Measurements from ENCODE around the gene C12orf56.
"Not testable (repeated sequence)": the region's sequence is repeated elsewhere in the genome, so short reads cannot be mapped to it uniquely, and the experiment has no call there.

The C12orf56 gene

DNA sequence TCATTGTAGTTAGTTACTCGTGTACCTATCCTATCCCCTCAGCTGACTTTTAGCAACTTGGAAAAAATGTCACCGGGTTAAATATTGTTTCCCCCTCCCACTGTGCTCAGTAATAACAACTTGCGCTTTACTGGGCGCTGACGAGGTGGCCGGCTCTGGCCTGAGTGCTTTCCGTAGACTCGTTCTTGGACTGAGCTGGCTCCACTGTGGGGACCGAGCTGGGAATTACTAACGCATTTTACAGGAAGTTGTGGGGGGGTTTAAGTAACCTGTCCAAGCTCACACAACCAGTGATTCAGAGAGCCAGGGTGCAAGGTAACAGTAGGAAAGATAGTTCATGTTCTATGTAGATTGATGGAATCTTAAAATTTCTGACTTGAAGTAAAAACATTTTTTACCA, 86.0 kb downstream of the C12orf56 start:
- no peak for DNase-seq (ENCODE audit: low read depth in 2 of 2)

DNA sequence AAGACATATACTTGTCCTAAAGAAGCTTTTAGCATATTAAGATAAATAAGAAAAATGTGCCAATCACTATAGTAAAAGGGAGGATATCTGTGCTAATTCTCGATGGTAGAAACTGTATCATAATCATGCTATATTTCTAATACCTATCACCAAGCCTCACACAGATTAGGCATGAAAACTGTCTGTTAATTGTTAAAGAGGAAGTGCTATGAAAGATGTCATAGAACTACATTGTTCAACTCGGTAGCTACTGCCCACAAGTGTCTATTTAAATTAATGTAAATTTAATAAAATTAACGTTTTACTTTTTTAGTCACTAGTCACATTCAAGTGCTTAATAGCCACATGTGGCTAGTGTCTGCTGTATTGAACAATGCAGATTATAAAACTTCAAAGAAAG, 90.9 kb downstream of the C12orf56 start:
- DNase-seq (ENCODE audit: low read depth in 2 of 2), result no peak

DNA sequence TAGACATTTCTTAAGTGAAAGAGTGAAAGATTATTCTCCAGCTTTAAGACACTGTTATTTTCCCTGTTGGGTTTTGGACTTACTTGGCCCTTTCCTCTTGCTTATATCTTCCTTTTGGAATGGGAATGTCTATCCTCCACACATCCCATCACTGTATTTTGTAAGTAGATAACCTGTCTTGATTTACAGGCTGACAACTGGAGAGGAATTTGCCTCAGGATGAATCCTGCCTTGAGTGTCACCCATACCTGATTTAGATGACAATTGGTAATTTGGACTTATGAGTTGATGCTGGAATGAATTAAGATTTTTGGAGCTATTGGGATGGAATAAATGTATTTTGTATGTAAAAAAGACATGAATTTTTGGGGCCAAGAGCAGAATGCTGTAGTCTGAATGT, 94.3 kb downstream of the C12orf56 start:
- no peak for DNase-seq (ENCODE audit: low read depth in 2 of 2)

DNA sequence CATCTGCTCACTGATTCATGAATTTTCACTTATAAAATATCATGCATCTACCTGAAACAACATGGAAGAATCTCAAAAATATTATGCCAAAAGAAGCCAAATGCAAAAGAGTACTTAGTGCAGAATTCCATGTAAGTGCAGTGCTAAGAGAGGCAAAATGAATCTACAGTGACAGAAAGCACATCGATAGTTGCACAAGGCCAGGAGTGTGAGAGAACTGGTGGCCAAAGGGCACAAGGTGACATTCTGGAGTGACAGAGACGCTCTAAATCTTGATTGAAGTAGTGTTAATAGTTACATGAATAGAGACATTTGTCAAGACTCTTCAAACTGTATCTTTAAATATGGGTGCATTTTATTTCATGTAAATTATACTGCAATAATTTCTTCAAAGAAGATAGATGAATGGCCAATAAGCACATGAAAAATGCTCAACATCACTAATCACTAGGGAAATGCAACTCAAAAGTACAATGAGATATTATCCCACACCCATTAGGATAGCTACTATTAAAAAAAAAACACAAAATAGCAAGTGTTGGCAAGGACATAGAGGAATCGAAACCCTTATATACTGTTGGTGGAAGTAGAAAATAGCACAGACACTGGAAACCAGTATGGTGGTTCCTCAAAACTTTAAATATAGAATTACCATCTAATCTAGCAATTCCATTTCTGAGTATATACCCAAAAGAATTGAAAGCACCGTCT, 96.7 kb downstream of the C12orf56 start:
- no peak for DNase-seq (ENCODE audit: low read depth in 2 of 2)

DNA sequence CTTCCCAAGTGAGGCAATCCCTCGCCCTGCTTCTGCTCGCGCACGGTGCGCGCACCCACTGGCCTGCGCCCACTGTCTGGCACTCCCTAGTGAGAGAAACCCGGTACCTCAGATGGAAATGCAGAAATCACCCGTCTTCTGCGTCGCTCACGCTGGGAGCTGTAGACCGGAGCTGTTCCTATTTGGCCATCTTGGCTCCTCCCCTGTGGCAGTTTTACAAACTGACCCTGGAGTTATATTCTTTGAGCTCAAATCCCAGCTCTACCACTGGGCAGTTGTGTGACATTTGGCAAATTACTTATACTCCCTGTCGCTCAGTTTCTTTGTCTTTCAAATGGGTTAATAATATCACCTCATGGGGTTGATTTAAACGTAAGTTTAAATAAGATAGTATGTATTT, 97.4 kb downstream of the C12orf56 start:
- not testable (repeated sequence) for DNase-seq (ENCODE audit: low read depth in 2 of 2)

DNA sequence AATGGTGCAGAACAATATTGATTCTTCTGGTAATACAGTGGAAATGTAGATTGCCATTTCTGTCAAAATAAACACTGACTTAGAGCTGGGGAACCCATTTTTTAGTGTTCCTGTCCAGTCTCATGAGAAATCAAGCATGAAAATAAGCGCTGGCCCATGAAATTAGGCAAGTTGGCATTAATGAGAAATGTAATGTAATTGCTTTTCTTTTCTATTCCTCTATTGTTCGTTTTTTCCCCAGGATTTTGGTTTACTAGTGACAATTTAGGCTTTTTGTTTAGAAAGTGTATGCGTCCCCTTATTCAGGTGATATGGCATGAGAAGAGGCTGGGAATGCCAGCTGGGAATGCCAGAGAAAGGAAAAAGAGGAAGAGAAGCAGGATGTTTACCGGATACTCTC, 104.0 kb downstream of the C12orf56 start:
- DNase-seq (ENCODE audit: low read depth in 2 of 2), result no peak

DNA sequence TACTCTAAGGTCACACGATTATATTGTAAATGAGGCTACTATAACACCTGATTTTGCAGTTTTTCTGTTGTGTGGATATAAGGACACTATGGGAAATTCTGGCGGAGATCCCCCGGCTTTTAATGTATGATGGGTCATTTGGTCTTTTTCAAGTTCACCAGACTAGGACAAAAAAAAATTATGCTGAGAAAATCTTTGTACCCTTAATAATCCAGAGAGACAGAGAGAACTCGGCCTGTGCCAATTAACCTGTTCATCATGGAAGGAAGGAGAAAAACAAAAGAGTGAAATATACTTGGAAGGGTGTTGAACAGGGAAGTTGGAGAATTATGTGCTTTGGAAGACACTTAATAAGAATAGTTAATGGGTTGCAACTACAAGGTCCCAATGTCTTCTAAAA, 106.3 kb downstream of the C12orf56 start:
- DNase-seq (ENCODE audit: low read depth in 2 of 2), result no peak

DNA sequence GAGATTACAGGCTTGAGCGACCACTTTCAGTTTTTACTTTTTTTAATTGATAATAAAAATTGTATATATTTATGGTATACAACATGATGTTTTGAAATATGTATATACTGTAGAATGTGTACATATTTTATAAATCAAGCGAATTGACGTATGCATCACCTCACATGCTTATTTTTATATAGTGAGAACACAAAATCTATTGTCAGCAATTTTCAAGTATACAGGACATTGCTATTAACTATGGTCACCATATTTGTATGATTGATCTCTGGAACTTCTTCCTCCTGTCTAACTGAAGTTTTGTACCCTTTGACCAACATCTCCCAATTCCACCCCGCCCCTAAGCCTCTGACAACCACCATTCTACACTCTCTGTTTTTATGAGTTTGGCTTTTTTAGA, 112.1 kb downstream of the C12orf56 start:
- DNase-seq (ENCODE audit: low read depth in 2 of 2), result no peak

DNA sequence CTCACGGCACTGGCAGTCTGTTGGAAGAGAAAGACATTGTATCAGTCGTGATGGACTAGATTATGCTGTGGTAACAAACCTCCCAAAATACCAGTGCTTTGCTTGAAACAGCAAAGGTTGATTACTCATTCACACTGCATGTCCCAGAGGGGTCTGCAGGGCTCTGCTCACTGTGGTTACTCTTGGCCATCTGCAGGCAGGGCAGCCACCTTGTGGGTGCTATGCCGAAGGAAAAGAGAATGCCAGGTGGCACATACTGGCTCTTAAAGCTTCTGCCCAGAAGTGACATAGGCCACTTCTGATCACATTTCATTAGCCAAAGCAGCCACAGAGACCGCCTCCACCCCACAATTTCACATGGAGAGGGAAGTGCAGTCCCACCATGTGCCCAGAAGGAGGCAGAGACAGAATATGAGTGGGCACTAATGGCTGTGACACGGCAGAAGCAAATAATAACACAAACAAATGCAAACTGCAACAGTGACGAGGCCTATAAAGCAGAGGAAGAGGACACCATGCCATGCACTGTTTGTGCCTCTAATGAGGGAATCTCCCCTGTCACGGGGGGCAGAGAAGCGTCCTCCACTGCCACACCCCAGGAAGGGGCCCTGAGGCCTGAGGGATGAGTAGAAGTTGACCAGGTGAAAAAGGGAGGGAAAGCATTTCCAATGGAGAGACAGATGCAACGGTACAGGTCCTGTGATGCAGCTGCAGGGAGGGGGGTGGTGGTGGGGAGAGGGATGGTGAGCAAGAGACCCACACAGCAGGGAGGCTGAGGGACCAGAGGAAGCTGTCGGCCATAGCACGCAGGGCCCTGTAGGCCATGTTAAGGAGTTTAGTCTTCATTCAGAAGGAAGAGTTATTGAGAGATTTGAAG, 116.8 kb downstream of the C12orf56 start:
- DNase-seq (ENCODE audit: low read depth in 2 of 2), result no peak

DNA sequence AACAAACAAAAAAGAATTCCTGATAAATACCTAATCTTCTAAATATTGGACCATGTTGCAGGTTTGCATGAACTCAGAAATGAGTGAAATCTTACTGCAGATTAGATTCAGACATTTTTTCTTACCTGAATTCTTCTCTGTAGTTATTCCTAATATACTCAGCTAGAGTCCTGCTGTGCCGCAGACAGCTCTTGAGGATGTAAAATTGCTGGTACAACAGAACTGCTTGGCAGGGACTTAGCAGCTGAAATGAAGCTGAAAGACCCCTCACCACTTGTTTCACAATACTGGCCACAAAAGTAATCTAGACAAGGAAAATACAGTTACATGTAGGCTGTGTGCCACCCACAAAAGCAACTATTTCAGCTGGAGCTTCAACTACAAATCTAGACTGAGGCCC, 120.1 kb downstream of the C12orf56 start:
- DNase-seq (ENCODE audit: low read depth in 2 of 2), result no peak

DNA sequence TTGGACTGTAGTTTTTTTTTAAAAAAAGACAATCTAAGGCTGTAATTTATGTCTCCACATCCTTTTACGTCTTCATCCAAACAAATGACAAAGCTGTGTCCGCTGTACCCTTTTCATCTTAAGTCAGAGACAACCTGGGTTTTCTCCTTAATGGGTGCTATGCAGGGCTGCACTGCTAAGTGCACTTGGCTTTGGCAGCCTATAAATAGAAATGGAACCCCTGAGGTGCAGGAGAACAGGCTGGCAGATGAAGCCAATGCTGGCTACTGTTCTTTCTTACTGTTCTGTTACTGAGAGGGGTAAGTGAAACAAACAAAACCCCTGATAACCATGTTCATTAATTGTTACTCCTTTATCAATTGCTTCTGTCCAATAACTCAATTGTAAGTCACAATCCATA, 121.4 kb downstream of the C12orf56 start:
- no peak for DNase-seq (ENCODE audit: low read depth in 2 of 2)

DNA sequence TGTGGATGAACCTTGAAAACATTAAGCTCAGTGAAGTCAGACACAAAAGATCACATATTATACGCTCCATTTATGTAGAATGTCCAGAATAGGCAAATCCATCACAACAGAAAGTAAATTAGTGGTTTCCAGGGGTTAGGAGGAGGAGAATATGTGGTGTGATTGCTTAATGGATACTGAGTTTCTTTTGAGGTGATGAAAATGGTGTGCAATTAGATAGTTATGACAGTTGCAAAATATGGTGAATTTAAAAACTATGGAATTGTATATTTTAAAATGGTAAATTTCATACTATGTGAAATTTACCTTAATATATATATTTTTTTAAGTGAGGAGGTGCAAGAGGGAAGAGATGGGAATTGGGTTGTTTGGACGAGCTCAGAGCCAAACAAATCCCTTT, 122.1 kb downstream of the C12orf56 start:
- no peak for DNase-seq (ENCODE audit: low read depth in 2 of 2)

DNA sequence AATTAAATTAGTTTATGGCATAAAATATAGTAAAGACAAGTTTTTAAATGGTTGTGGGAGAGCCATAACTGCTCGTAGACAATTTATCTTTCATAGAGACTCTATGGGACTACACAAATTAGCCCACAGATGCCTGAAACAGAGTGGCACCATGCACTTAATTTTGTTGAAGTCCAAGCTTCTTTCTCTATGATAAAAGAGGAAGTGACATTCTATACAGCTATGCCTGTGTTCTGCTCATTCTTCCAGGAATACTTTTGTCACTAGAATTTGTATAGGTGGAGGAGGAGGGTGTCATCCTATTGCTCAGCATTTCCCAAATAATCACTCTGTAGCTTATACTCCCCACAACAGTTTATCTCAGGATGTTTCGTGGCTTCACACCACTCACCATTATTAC, 124.7 kb downstream of the C12orf56 start:
- no peak for DNase-seq (ENCODE audit: low read depth in 2 of 2)

DNA sequence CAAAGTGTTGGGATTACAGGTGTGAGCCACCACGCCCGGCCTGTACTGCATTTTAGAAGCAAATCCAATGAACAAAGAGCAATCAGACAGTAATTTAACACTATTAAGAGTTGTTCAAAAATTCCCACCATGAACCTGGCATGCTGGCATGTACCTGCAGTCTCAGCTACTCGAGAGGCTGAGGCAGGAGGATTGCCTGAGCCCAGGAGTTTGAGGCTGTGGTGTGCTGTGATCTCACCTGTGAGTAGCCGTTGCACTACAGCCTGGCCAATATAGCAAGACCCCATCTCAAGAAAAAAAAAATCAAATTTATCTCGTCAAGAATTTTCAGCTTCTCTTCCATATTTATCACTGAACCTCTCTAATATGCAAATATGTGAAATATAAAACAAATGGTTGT, 128.7 kb downstream of the C12orf56 start:
- DNase-seq (ENCODE audit: low read depth in 2 of 2), result no peak

DNA sequence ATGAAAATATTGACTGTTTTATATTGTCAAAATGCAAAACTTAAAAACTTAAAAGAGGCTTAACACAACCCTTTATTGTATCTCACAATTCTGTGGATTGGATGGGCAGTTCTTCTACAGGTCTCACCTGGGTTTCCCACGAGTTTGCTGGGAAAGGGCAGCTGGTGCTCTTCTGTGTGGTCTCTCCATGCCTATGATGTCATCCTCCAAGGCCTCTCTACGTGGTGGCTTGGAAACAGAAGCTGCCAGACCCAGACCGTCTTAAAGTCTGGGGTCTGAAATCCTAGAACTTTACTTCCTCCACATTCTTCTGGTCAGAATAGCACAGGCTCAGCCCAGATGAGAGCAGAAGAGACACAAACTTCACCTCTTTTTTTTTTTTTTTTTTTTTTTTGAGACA, 132.0 kb downstream of the C12orf56 start:
- no peak for DNase-seq (ENCODE audit: low read depth in 2 of 2)

DNA sequence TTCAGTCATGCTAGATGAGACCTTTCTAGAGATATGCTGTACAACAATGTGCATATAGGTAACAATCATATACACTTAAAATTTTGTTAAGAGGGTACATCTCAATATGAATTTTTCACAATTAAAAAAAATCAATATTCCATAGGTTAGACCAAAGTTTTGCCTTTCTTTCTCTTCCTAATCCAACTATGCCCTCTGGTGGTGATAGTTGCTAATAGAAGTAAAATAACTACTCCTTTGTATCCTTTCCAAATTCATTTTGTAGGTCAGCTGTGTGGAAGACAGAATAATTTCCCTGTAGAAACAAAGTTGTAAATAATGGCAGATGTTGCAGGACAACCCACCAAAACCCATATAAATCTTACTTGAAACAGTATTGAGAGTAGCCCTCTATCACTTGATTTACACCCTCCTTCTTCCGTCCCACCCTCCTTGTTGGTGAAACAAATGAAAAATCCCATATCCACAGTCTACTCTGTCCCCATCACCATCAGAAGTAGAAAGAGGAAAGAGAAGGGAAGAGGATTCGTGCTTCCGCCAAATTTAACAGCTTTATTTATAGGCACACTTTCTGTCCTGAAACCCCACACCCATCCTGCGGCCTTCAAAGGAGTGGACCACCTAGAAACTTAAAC, 134.3 kb downstream of the C12orf56 start:
- no peak for DNase-seq (ENCODE audit: low read depth in 2 of 2)

DNA sequence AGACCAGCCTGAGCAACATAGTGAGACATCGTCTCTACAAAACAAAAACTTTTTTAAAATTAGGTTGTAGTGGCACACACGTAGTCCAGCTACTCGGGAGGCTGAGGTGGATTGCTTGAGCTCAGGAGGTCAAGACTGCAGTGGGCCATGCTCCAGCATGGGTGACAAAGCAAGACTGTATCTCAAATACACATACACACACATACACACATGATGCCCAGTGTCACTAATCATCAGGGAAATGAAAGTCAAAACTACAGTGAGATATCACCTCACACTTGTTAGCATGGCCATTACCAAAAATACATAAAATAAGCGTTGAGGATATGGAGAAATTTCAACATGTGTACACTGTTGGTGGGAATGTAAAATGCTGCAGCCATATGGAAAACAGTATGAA, 135.3 kb downstream of the C12orf56 start:
- DNase-seq (ENCODE audit: low read depth in 2 of 2), result no peak

DNA sequence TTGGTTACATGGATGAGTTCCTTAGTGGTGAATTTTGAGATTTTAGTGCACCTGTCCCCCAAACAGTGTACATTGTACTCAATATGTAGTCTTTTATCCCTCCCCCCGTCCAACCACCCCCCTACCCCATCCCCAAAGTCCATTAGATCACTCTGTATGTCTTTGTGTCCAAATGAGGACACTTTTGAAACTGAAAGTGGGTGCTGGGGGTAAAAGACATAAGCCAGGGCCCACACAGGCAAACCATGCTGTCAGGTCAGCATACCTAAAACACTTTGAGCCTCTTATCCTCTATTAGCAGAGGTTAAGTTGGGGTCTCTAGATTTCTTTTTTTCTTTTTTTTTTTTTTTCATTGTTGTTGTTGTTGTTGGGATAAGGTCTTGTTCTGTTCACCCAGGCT, 137.2 kb downstream of the C12orf56 start:
- no peak for DNase-seq (ENCODE audit: low read depth in 2 of 2)

DNA sequence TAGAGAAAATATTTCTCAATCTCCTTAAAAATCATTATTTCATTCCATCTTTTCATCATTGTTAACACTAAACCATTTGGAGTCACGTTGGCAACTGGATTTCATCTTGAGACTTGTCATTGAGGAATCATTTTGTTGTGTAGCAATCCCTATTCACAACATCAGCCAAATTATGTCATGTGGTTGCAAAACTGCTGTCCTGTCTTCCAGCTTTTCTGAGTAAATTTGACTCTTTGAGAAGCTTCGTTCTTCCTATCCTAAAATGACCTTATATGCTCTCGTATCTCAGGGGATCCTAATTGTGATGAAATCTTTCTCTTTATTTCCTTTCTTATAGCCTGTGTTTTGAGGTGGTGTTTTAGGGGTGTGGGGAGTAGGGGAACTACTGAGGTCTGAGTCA, 137.9 kb downstream of the C12orf56 start:
- no peak for DNase-seq (ENCODE audit: low read depth in 2 of 2)

DNA sequence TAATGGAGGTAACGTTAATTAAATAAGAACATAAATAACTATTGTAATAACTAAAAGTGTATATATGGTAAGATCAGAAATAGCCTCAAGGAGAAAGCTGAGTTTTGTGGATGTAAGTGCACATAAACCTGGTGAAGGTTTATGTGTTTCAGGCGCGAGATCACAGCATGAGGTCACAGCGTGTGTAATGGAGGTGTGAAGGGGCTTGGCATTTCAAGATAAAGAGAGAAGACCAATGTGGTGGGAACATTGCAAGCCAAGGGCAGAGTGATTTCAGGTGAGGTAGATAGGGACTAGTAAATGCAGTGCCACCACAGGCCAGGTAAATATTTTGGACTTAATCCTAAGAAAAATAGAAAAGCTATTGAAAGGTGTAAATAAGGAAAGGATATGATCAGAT, 146.7 kb downstream of the C12orf56 start:
- no peak for DNase-seq (ENCODE audit: low read depth in 2 of 2)

DNA sequence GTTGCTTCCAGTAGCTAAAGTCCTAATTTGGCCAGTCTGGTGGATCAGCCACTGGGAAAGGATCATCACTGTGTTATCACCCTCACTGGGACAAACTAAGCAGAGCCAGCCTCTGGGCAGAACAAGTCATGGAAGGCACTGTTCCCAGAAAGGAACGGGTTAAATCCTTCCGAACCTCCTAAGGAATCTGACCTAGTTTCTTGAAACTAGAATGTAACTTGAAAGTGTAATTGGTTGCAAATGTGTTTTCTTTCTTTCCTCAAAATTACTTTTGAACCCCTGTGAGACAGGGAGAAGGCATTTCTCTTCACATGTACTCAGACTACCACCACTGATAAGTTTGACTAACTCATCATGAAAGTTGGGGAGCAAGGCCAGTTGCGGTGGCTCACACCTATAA, 149.8 kb downstream of the C12orf56 start:
- DNase-seq (ENCODE audit: low read depth in 2 of 2), result no peak

DNA sequence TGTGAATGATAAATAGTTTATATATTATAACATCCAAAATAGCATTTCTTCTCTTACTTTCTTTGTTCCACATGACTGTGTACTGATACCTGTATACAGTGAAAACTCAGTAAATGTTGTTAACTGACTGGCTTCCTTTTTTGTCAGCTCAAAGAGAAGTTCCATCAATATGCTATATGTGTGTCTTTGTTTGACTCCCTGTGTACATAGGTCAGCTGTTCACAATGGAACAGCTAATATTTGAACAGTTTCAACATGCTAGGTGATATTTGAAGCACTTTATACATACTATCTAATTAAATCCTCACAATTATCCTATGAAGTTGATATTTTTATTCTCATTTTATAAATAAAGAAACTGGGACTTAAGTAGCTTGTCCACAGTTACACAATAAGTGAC, 153.2 kb downstream of the C12orf56 start:
- DNase-seq (ENCODE audit: low read depth in 2 of 2), result no peak

DNA sequence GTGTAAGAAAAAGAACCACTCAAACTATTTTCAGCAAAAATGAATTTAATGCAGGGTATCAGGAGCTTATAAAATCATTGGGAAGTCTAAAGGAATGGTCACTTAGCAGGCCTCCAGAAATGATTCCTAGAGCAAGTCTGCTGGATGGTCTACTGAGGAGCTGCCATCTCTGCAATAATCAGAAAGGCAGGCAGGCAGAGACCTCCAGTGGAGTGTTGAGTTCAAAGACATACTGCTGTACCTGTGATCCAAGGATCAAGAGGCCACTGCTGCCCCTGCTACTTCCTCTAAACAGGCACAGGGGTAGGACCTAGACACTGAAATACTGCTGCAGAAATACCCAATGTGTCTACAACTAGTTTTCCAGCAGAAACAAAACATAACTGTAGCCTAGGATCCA, 154.0 kb downstream of the C12orf56 start:
- DNase-seq (ENCODE audit: low read depth in 2 of 2), result no peak

All from stimulated activated CD4-positive, alpha-beta T cell treated with anti-CD3 and anti-CD28 coated beads, Interleukin-15, amount 100 ng/mL, for 48 hours (primary cell).